Spleen (tissue), 11 donors: ENCODE measurements around the gene NKAIN4. TPM values are rescaled to one million over a fixed set of nuclear protein-coding genes. Genes with fewer than 3 reads are reported as not detected.
A peak's percentile ranks its signal among the peaks of the same experiment; 100 is the strongest.

ENCODE experiments used
- DNase-seq: peaks from one replicate; pipeline ENCODE4 v3.0.0-alpha.2; 2020
- H3K27ac ChIP-seq, 8 donors: fragments of 200-600 bp; sonication (generic) in 7 of 8; 1 replicate in 4 of 8; 2 replicates in 4 of 8; pipeline versions ENCODE4 v1.5.0 to v1.8.0; 2016 to 2021; ENCODE audit warnings: inconsistent platforms in 4 of 8, mild to moderate bottlenecking in 4 of 8, moderate library complexity in 1 of 8
- H3K27me3 ChIP-seq, 7 donors: fragments of 200-600 bp; sonication (generic) in 6 of 7; replicated peaks in 1 of 7; 1 replicate in 4 of 7; 2 replicates in 3 of 7; pipeline versions ENCODE4 v1.5.0 to v1.8.0; 2016 to 2021; ENCODE audit warnings: inconsistent platforms in 3 of 7, mild to moderate bottlenecking in 1 of 7
- H3K36me3 ChIP-seq, 6 donors: fragments of 200-600 bp; sonication (generic) in 5 of 6; 1 replicate in 4 of 6; 2 replicates in 2 of 6; pipeline versions ENCODE4 v1.5.0 to v1.8.0; 2016 to 2021; ENCODE audit warnings: inconsistent platforms in 2 of 6
- H3K4me1 ChIP-seq, 6 donors: fragments of 200-600 bp; sonication (generic) in 5 of 6; 1 replicate in 3 of 6; 2 replicates in 3 of 6; pipeline versions ENCODE4 v1.5.0 to v1.8.0; 2016 to 2021; ENCODE audit warnings: inconsistent platforms in 3 of 6
- H3K4me3 ChIP-seq, 8 donors: fragments of 200-600 bp; sonication (generic) in 7 of 8; 1 replicate in 4 of 8; 2 replicates in 4 of 8; pipeline versions ENCODE4 v1.5.0 to v1.8.0; 2016 to 2021; ENCODE audit warnings: inconsistent platforms in 4 of 8, mild to moderate bottlenecking in 4 of 8, moderate library complexity in 2 of 8
- H3K9me3 ChIP-seq, 8 donors: fragments of 200-600 bp; sonication (generic) in 7 of 8; 1 replicate in 4 of 8; 2 replicates in 4 of 8; pipeline versions ENCODE4 v1.5.0 to v1.8.0; 2016 to 2021; ENCODE audit warnings: inconsistent platforms in 4 of 8
- CTCF ChIP-seq, 11 experiments: fragments of 200-600 bp in 7 of 11; fragments of 450-650 bp in 4 of 11; sonication (generic) in 4 of 11; IDR thresholded peaks in 8 of 11; conservative IDR thresholded peaks in 3 of 11; 1 replicate in 7 of 11; 2 replicates in 4 of 11; pipeline versions ENCODE4 v1.4.0 to v1.8.0; 2016 to 2021; ENCODE audit warnings: antibody characterized with exemption in 11 of 11, inconsistent platforms in 4 of 11, mild to moderate bottlenecking in 1 of 11
- POLR2A ChIP-seq, 3 donors: fragments of 450-650 bp; IDR thresholded peaks; one replicate each; pipeline ENCODE4 v1.5.1; 2017; ENCODE audit warnings: antibody characterized with exemption in 3 of 3, mild to moderate bottlenecking in 1 of 3
- POLR2AphosphoS5 ChIP-seq, 3 donors: sonication (generic); formaldehyde crosslinking; IDR thresholded peaks; one replicate each; pipeline ENCODE4 v1.5.1; 2017; ENCODE audit warnings: antibody characterized with exemption in 3 of 3
- WGBS, 5 donors: extraction: QIAGEN DNeasy Blood & Tissue Kit in 3 of 5; methylation state at CpG; one replicate each; pipeline versions ENCODE4 v1.1.5 to v1.1.7; 2013 to 2018; 5-methylcytosine and 5-hydroxymethylcytosine counted together
- intact Hi-C: fragments of 100-400 bp; cut with DNase I; formaldehyde crosslinking; loops from one replicate; pipeline ENCODE4 v1.15.0; 2023; ENCODE audit warnings: low total_unique reads
- polyA plus RNA-seq, 3 donors: library from polyadenylated mRNA; stranded (reverse); fragments of 200-250 nt; gene quantifications; one replicate each; pipeline ENCODE4 v1.2.1, GENCODE V29; 2013
- total RNA-seq, 7 donors: library from RNA; depleted of rRNA in 3 of 7; stranded (reverse); fragments of >200 nt in 3 of 7; fragmentation: NEBNext Ultra II Directional in 4 of 7; extraction: Animal tissue kit (Norgen Biotek cat#: 25700) in 4 of 7; gene quantifications; one replicate each; pipeline versions ENCODE4 v1.1.0 to v1.2.1, GENCODE V29; 2016 to 2021
- donor health status: healthy with polysubstance abuse.
- donor health status: DM: no; HTN: no; CAD: no; lungs with moderate emphysema.
- donor health status: DM: no; HTN: no; CAD: no.
- donor health status: Bipolar disorder and iron deficiency.
- donor health status: healthy.
- donor health status: DM: no; HTN: no; CAD: no.
- donor health status: DM: yes; HTN: yes; CAD: no.

The NKAIN4 gene
- total and polyA plus RNA-seq, 10 donors, result 0.09 TPM; not detected in 9

GRCh38 chr20:63256954-63257353 is 2.7 kb upstream of the NKAIN4 start:
- H3K4me1 ChIP-seq, result peaks cover 7 to 25% (median 22%) of the 10 kb centered on the region in 6 donors
- no peaks in the 10 kb centered on the region for H3K9me3 ChIP-seq
- no peak for TF ChIP-seq POLR2A (IDR thresholded peaks at IDR 0.05)
- TF ChIP-seq POLR2AphosphoS5 (IDR thresholded peaks at IDR 0.05), result no peak
- no peak for TF ChIP-seq CTCF (IDR thresholded peaks at IDR 0.05 in 8 of 11, conservative IDR thresholded peaks at IDR 0.05 in 3 of 11)
- no peak for DNase-seq
- H3K4me3 ChIP-seq, result no peak overlapping the region
- 83 to 94% (median 88%) methylated on average over 4 of the region's 4 CpGs for WGBS, 5 donors
- peaks cover 3 to 95% (median 61%) of the 10 kb centered on the region in 7 donors for H3K27me3 ChIP-seq
- intact Hi-C loops, result no loop called here
- no peak overlapping the region for H3K27ac ChIP-seq
- H3K36me3 ChIP-seq, result no peaks in the 10 kb centered on the region

- H3K27me3 ChIP-seq, result peaks cover 3 to 95% (median 57%) of the 10 kb centered on the region in 7 donors
- DNase-seq, result no peak
- intact Hi-C loops, result no loop called here
These were observed 1.9 kb upstream of the NKAIN4 start for GRCh38 chr20:63255931-63256704.

GRCh38 chr20:63254606-63255384 is 532 bp upstream of the NKAIN4 start:
- no peak for TF ChIP-seq CTCF (IDR thresholded peaks at IDR 0.05 in 8 of 11, conservative IDR thresholded peaks at IDR 0.05 in 3 of 11)
- TF ChIP-seq POLR2A (IDR thresholded peaks at IDR 0.05), result no peak
- no peak for TF ChIP-seq POLR2AphosphoS5 (IDR thresholded peaks at IDR 0.05)
- no peak for DNase-seq
- no peaks in the 10 kb centered on the region for H3K36me3 ChIP-seq
- intact Hi-C loops, result no loop called here
- peaks cover 7 to 25% (median 22%) of the 10 kb centered on the region in 6 donors for H3K4me1 ChIP-seq
- H3K27me3 ChIP-seq, result peaks cover 3 to 95% (median 43%) of the 10 kb centered on the region in 7 donors
- H3K4me3 ChIP-seq, result peak overlapping the region in 2 of 8 donors; percentile 33 to 60
- no peak overlapping the region for H3K27ac ChIP-seq
- H3K9me3 ChIP-seq, result no peaks in the 10 kb centered on the region
- WGBS, 5 donors, result 6 to 13% (median 9%) methylated on average over 19 to 56 of the region's 56 CpGs

More at GRCh38 chr20:63255931-63256704, 1.9 kb upstream of the NKAIN4 start:
- TF ChIP-seq POLR2A (IDR thresholded peaks at IDR 0.05) (no peak), CTCF (IDR thresholded peaks at IDR 0.05 in 8 of 11, conservative IDR thresholded peaks at IDR 0.05 in 3 of 11) (no peak), POLR2AphosphoS5 (IDR thresholded peaks at IDR 0.05) (no peak)
- Histone ChIP-seq H3K27ac (no peak overlapping the region), H3K4me3 (no peak overlapping the region), H3K9me3 (no peaks in the 10 kb centered on the region), H3K4me1 (peaks cover 7 to 25% (median 22%) of the 10 kb centered on the region in 6 donors), H3K36me3 (no peaks in the 10 kb centered on the region)
- 55 to 60% (median 58%) methylated on average over 25 to 31 of the region's 31 CpGs for WGBS, 5 donors
